Measurements from ENCODE around the gene CHPF. TPM values are rescaled to one million over a fixed set of nuclear protein-coding genes. Genes with fewer than 3 reads are reported as not detected.

CHPF gene
- total and polyA plus RNA-seq, 4 donors: 26.5 to 135 (median 58.2) TPM

GRCh38 chr2:219553168-219553417, 9.5 kb upstream of the CHPF start:
- Histone ChIP-seq H3K9ac (ENCODE audit: low read depth in 1 of 2, low read length in 2 of 2) (no peak overlapping the region), H3K4me3 (ENCODE audit: low read depth in 1 of 3, low read length in 3 of 3) (peak overlapping the region in 2 of 3 donors; percentile 56 to 67), H3K9me3 (ENCODE audit: control insufficient read depth in 4 of 4, low read length in 3 of 4) (no peaks in the 10 kb centered on the region), H3K27ac (ENCODE audit: low read depth in 1 of 2, low read length in 2 of 2) (no peak overlapping the region), H3K36me3 (ENCODE audit: control insufficient read depth in 4 of 4, insufficient read depth in 3 of 4, low read depth in 1 of 4, low read length in 3 of 4) (no peaks in the 10 kb centered on the region), H3K27me3 (ENCODE audit: control insufficient read depth in 4 of 4, insufficient read depth in 4 of 4, low read length in 3 of 4) (peaks cover 0 to 7% (median 0%) of the 10 kb centered on the region in 4 donors), H3K4me1 (ENCODE audit: control insufficient read depth in 4 of 4, insufficient read depth in 4 of 4, low read length in 3 of 4) (peaks cover 5 to 15% (median 12%) of the 10 kb centered on the region in 4 donors)
- TF ChIP-seq FOXA2 (IDR thresholded peaks at IDR 0.05) (no peak), MAX (IDR thresholded peaks at IDR 0.05) (no peak), RAD21 (IDR thresholded peaks at IDR 0.05) (no peak), NR2F2 (IDR thresholded peaks at IDR 0.05) (no peak), EGR1 (IDR thresholded peaks at IDR 0.05; ENCODE audit: low read depth in 2 of 2) (no peak), RXRA (IDR thresholded peaks at IDR 0.05) (no peak), SP1 (IDR thresholded peaks at IDR 0.05) (no peak), HNF4G (IDR thresholded peaks at IDR 0.05) (no peak), JUND (IDR thresholded peaks at IDR 0.05) (no peak), REST (IDR thresholded peaks at IDR 0.05) (no peak), GABPA (IDR thresholded peaks at IDR 0.05 in 1 of 2, conservative IDR thresholded peaks at IDR 0.05 in 1 of 2) (no peak), YY1 (IDR thresholded peaks at IDR 0.05) (no peak), HNF4A (conservative IDR thresholded peaks at IDR 0.05) (no peak), ZBTB33 (IDR thresholded peaks at IDR 0.05) (no peak), ATF3 (IDR thresholded peaks at IDR 0.05) (no peak), CTCF (IDR thresholded peaks at IDR 0.05; ENCODE audit: low read depth, low read length, missing input control) (no peak), TAF1 (conservative IDR thresholded peaks at IDR 0.05) (no peak), FOXA1 (IDR thresholded peaks at IDR 0.05) (no peak)
- DNase-seq (ENCODE audit: low spot score): no peak
- WGBS: 26% methylated on average over 7 of the region's 7 CpGs

Measured in liver (tissue), 9 donors.